Forelimb muscle (tissue), 1 donor: ENCODE results near the gene SETD1B. TPM values are rescaled to one million over a fixed set of nuclear protein-coding genes. Genes with fewer than 3 reads are reported as not detected.

ENCODE experiments used
- DNase-seq: peaks from one replicate; pipeline ENCODE4 v3.0.0-alpha.2; 2013; ENCODE audit warnings: low read depth
- polyA plus RNA-seq: library from polyadenylated mRNA; unstranded; fragments of 120-200 nt; gene quantifications from one replicate; pipeline ENCODE4 v1.2.1, GENCODE V29; 2013; ENCODE audit not compliant: insufficient read length

SETD1B gene
- polyA plus RNA-seq, 1 donor = 8.6 TPM

DNA sequence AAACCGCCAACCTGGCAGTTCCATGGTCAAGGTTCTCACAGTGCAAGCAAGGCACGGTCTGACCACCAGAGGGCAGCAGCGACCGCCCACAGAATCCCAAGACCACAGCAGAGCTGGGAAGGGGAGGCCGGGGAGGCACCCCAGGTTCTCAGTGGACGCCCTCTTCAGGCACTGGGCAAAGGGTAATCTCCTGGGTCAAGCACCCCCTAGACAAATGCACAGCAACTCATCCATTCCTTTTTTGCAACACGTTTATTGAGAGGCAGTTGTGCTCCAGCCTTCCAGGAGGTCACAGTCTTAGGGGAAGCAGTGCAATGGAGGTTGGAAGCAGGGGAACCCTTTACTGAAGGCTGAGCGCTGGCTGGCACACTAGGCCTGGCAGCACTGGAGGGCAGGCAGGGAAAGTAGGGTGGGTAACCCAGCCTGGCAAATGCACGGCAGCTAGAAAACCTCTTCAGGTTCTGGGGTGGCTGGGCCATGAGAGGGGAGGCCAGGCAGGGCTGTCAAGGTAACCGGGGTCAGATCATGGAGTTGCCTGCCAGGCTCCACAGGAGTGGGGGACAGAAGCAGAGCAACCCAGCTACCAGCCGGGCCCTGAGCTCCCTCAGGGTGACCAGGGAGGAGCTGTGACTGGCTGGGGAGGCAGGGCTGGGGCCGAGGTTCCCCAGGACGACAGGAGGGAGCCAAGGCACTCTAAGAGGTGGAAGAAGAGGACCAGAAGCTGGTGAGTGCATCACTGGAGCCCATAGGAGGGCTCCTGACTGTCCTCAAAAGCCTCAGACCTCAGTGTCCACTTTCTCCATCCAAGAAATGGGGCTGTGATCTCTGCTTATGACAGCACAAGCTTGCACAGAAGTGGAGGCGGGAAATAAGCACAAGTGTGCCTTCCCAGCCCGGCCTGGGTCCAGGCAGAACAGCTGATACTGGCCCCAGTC is 8.5 kb upstream of the SETD1B start:
- peak; percentile 80 for DNase-seq

DNA sequence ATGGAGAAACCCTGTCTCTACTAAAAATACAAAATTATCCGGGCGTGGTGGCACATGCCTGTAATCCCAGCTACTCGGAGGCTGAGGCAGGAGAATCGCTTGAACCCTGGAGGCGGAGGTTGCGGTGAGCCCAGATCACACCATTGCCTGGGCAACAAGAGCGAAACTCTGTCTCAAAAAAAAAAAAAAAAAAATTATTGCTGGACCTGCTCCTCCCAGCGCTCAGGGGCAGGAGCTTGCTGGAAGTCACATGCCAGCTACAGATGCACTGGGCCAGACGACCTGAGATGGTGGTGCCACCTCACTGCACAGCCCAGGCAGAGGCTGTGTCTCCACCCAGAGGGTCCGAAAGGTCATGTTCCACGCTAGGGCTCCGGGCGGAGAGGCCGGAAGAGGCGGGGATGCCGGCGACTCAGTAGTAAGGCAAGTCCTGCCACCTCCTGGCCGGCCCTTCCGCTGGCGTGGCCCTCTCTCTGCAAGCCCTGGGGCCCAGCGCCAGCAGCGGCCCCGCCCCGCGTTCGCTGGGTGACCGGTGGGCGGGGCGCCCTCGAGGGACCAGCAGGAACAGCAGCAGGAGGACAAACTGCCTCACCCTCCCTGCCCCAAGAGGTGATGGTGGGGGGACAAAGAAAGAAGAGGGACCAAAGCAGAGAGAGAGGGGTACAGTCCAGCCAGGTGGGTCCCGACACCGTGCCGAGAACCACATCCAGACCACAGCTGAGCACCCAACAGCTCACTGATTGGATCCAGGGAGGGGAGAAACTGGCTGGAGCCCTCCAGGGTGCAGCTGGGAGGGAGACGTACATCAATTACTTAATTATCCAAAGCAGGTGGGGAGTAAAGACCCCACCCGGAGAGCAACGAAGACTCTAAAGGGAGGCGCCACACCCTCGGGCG is 6.7 kb upstream of the SETD1B start:
- DNase-seq = no peak

DNA sequence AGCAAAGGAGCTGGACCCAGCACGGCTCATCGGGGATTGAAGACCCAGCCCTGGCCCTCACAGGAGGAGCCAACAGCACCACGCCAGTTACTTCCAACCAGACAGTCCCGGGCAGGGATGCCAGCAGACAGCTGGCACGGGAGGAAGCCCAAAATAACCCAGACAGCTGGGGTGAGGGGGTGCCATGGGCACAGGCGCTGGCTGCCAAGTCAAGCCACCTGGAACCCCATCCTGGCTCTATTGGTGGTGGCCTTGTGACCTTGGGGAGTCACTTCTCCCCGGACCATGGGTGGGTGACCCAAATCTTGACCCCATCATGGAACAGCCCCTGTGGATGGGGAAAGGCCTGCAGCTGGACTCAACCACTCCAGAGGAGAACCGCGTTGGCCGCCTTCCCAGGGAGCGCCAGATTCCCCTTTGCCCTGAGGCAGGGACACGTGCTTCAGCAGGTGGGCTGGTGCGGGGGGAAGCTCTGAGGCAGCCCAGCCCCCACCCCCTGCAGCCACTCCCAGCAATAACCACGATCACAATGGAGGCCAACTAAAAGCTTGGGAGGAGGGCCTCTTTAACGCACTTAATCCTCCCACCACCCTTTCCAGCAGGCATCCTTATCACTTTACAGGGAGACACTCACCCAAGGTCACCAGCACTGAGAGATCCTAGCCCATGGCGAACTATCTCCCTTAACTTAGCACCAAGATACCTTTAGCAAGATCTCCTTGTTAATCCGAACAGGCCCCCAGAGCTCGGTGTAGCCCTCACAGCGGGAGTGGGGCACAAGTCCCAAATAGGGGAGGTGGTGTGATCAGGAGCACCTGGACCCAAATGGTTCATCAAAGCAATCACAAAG is 5.6 kb upstream of the SETD1B start:
- DNase-seq = no peak

DNA sequence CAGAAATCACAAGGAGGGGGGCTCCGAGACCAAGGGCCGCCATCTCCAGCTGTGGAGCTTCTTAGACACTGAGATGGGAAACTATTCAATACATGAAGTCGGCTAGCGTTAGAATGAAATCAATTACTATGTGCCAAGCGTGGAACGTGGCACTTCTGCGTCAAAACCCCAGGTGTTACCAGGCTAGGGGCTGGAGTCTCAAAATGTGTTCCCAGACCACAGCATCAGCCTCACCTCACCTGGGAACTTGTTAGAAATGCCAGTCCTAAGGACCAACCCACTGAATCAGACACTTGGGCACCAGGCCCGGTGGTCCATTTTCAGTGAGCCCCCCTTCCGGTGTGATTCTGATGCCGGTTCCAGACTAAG is 5.0 kb upstream of the SETD1B start:
- DNase-seq = no peak

DNA sequence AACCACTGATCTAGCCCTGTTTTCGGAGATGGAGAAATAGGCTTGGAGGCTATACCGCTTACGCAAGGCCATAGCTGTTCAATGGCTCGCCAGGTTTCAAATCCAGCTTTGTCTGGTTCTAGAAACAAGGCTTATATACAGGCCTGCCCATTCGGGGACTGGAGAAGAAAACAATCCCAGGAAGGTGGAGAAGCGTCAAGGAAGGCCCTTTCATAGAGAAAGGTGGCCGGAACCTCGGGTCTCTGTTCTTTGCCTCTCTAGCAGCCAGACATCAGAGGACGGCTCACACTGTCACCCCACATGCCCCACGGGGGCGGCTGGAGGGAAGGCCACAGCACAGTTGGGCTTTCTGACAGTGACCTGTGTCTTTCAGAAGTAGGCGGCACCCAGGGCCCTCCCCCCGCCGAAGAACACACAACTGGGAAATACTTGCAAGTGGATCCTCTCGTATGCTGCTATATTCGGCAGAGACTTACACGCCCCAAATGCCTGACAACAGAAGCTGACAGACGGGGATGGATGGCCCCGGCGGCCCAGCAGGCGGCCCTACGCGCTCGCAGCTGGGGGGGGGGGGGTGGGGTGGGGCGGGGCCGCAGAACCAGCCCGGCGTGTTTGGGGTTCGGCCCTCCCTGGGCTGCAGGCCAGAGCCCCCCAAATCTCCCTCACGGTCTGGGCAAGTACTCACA is 4.5 kb upstream of the SETD1B start:
- no peak for DNase-seq

DNA sequence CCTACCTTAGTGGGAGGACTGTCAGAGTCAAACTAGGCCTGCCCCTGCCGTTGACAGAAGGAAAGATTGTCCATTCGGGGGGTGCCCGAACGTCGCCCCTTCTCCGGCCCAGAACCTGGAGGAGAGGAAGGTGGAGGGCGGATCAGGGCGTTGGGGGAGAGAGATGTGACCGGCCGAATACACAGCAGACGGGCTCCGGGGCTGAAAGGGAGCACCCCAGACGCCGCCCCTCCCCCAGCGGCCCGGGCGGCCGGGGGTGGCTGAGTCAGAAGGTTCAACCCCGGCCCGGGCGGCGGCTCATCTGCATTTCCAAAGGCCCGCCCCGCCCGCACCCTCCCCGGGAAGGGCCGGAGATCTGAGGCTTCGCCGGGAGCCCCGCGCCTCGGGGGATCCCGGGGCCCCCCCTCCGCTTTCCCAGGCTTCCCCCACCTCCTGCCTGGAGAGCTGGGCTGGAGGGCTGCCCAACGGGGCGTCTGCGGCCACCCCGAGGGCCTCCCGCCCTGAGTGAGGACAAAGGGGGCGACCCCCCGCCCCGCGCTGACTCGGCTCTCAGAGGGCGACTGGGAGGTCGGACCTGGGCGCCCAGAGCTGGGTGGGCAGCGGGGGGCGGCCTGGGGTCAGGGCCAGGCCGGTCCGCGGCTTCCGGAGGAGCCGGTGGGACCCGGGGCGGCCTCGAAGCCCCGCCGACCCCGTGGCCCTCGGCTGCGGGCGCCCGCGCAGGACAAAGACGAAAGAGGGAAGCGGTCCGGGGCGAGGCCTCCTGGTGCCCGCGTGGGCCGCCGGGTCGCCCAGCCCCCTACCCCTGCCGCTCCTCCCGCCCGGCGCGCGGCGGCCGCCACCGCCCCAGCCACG is 3.7 kb upstream of the SETD1B start:
- no peak for DNase-seq

DNA sequence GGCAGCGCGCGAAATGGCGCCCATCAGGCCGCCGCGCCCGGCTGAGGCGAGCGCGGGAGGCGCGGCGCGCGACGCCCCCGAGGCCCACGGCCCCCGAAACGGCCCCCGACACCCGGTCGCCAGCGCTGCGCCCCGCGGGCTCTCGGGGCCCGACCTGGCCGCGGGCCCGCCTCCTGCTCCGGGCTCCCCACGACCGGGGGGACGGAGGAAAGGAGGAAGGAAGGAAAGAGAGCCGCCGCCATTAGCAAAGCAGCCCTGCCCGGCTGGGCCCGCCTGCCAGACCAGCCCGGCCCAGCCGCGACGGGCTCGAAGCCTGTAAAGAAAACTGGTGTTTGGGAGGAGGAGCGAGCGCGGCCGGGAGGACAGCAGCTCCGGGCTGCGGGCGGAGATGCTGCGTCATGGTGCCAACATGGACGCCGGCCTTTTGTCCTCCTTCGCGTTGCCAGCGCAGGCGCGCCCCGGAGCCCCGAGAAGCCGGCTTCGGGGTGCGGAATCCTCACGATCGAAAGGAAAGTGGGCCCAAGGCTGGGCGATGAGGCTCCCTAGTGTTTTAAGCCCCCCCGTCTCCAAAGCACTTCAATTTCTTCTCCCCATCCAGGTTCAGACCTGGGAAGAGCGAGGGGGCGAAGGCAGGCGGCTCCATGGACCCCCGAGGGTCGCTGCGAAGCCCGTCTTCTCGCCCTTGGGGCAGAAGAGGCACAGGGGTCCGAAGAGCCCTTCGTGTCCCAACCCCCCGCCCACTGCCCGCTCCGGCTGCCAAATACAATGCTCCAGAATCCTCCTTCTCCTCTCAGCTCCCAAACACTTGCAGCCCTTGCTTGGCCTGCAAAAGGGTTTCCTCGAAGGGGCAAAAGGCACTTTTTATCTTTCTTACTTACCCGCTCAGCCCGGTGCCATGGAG is 2.9 kb upstream of the SETD1B start:
- no peak for DNase-seq

DNA sequence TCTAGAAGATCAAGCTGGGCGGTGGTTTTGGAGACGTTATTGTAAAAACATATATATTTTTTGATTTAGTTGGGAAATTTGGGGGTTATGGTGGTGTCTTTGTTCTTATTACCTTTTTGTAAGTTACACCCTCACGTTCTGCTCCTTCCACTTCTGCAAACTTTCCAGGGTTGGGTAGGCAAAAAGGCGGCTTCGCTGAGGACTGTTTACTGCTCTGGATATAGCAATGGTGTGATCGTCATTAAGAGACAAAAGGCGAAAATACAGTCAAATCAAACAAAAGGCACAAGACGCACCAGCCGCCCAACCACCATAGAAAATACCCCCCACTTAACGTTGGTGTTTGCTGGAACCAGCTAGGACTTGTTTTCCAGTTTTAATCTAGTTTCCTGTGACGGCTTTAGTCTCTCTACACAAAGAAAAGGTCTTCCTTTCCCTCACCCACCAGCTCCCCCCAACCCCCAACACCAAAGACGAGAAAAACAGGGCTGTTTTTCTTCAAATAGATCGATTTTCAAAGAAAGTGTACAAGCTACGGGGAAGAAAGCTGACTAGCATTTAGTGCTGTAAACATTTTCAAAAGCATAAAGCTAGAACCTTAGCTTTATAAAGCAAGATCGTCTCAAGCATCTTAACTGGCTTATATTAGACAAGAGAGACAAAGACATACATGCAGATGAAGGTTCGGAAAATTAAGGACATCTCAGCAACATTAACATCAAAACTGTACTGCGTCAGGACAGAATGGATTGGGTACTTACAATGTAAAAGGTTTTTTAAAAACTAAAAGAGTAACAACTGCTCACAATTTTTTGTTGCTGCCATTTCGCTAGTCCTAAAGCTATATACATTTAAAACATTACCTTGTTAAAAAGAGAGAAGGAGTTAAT is 2.0 kb upstream of the SETD1B start:
- DNase-seq = no peak

DNA sequence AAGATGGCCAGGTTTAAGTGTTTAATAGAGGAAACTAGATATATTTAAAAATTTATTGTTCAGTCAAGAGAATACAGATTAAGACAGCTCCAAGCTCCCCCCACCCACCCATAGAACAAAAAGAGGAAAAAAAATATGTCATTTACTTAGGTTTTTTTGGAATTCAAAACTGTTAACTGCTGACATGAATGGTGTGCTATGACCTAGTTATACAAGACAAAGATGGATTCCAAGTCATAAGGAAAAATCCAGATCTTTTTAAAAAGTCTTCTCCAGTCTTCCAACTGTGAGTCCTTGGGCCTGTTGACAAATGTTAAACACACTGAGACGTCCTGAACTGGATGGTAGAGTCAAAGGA is 1.3 kb upstream of the SETD1B start:
- DNase-seq = no peak

DNA sequence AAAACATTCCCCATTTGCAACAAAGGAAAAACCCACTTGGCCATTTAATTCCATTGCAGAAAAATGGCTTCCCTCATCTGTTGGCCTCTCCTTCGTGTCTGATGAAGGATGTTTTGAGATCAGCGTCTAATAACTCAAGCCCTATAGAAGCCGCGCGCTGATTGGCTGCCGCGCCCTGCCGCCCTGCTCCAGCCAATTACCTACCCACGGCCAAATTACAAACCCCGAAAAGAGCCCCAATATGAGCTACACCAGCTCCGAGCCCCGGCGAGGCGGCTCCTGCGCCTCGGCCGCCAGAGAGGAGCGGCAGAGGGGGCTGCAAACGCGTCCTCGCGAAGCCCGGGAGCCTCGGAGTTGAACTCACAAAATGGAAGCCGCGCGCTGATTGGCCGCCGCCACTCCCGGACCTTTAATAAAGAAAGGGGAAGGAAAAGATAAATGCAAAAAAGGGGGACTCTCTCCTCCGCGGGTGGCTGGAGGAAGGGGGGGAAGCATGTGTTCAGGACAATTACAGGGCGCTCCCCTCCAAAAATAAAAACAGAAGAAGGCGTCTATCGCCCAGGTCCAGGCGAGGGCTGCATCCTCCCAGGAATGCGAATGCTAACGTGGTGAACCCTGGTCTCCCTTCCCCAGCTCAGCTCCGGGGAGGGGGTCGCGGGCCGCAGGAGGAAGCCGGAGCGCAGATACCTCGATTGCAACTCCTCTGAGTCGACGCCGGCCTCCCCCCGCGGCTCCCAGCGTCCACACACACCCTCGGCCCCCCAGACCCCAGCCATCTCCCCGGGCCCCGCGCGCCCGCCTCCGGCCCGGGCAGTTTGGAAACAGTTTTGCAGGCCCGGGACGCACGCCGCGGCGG is 738 bp upstream of the SETD1B start:
- peak; percentile 89 for DNase-seq

DNA sequence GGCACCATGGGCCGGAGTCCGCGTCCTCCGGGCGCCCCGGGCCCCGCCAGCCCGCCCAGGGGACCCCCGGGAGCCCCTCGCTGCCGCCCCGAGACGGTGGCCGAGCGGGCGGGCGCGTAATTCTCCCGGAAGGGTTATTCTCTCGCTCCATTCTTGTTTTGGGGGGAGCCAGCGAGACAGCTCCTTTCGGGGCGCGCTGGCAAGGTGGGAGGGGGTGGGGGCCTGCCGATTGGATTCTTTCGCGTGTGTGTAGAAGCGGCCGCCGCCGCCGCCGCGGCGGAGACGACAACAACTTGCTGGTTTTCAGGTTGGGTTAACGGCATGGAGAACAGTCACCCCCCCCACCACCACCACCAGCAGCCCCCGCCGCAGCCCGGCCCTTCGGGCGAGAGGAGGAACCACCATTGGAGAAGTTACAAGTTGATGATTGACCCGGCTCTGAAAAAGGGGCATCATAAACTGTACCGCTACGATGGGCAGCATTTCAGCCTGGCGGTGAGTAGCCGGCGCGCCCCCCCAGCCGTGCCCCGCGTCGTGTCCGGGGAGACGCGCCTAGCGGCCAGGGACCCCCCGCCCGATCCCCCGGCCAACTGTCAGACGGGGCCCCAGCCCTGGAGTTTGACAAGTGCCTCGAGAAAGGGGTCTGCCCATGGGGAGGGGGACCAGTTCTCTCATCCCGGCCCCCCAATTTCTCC is 755 bp downstream of the SETD1B start:
- no peak for DNase-seq

DNA sequence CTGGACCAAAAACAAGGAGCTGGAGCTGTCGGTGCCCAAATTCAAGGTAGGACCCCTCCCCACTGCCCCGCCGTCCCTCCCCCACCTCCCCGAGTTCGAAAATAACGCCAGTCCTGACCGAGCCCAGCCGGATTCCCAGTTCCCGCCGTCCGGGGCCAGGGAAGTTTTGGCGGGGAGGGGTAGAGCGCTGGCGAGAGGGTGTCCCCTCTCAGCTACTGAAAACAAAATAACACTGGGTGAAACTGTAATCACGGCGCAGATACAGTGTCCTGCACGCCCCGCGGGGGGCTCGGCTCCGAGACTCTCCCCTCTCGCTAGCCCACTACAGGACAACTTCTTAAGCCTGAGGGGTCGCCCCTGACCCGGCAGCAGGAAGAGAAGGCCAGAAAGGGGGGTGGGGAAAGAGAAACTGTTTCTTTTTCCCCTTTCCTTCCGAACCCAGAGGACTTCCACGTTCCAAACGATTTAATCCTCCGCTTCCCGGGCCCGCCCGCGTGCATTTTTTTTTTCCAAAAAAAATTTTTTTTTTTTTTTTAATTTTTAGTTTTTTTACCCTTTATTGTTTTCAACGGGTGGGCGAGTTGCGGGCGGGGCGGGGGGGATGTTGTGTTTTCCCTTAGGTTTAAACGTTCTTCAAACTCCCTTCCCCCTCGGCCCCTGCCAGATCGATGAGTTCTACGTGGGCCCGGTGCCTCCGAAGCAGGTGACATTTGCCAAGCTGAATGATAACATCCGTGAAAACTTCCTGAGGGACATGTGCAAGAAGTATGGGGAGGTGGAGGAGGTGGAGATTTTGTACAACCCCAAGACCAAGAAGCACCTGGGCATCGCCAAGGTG is 1.6 kb downstream of the SETD1B start:
- no peak for DNase-seq

DNA sequence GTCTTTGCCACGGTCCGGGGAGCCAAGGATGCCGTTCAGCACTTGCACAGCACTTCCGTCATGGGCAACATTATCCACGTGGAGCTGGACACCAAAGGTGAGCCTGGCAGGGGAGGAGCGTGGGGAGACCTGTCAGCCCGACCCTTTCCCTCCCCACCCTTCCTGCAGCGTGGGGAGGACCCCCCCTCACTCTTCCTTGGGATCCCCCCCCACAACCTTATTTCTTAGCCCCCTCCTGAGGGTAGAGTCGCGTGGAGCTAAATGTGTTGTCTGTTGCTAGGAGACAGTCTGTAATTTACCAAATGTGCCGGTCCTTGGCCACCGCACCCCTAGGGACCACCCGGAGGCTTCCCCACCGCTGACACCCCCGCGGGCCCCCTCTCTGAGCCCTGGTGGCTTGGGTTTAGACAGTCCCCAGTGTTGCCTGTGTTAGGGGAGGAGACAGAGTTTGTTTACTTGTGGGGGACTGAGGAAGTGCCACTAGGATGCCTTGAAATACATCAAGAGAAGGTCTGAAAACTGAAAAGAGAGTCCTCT is 2.3 kb downstream of the SETD1B start:
- DNase-seq = no peak

DNA sequence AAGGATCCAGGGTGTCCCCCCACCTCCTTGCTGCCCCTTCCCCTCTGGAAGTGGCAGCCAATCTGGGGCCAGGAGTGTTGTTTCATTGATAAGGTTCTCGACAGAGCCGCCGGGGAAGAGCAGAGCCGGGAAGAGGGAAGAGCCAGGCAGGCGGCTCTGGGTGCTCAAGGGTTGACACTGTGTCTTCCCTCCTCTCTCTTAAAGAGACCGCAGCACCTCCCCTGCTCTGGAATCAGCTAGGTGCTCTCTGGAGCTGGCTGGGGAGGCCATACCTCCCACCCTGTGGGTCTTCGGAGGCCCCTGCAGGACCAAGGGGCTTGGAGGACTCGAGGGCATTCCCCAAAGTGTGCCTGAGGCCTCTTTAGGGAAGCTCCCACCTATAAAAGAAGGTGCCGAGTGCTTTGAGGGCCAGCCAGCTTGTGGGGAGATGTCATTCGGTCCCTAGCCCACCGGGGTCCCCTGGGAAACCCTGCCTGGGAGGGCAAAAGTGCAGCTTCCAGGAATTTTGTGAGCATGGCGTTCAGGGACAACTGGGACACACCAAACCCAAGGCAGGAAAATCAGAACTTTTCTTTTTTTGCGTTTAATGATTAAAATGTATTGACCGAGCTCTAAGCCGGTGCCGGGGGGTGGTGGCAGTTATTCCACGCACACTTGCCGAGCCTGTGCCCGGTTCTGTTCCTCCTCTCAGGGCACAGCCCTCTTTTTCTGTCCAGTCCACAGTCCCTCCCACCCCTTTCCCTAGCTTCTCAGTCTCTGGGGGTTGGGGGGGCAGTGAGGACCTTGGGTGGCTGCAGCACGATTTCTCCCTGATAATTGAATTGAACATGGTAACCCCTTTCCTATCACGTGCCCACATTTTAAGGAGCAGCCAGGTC is 3.0 kb downstream of the SETD1B start:
- DNase-seq = no peak
